Mesothelial cell of epicardium (in vitro differentiated cells): ENCODE results near the gene LYRM1. TPM values are rescaled to one million over a fixed set of nuclear protein-coding genes. Genes with fewer than 3 reads are reported as not detected.
A peak's percentile ranks its signal among the peaks of the same experiment; 100 is the strongest.
"Not testable (repeated sequence)": the region's sequence is repeated elsewhere in the genome, so short reads cannot be mapped to it uniquely, and the experiment has no call there.

Experiments
- DNase-seq, 2 experiments: peaks; one replicate each; pipeline ENCODE4 v3.0.0; 2021; ENCODE audit warnings: low spot score in 2 of 2; ENCODE audit not compliant: unreplicated experiment in 2 of 2
- H3K27ac Mint-ChIP-seq: 2 replicates; pipeline ENCODE4 v1.8.0; 2021; ENCODE audit warnings: mixed read lengths
- H3K27me3 Mint-ChIP-seq: 2 replicates; pipeline ENCODE4 v1.8.0; 2021; ENCODE audit warnings: low read depth, mixed read lengths
- H3K36me3 Mint-ChIP-seq: 2 replicates; pipeline ENCODE4 v1.8.0; 2021; ENCODE audit warnings: mixed read lengths
- H3K4me1 Mint-ChIP-seq: 2 replicates; pipeline ENCODE4 v1.8.0; 2021; ENCODE audit warnings: mixed read lengths
- H3K4me3 Mint-ChIP-seq: 2 replicates; pipeline ENCODE4 v1.8.0; 2021; ENCODE audit warnings: mild to moderate bottlenecking, moderate library complexity, mixed read lengths
- H3K9me3 Mint-ChIP-seq: 2 replicates; pipeline ENCODE4 v1.8.0; 2021; ENCODE audit warnings: mixed read lengths
- total RNA-seq: library from RNA; stranded (reverse); gene quantifications from 3 replicates; pipeline ENCODE4 v1.2.1, GENCODE V29; 2021
- TF ChIP-seq, protein P1 (sequence below): fragments of 200-600 bp; sonication (generic); IDR thresholded peaks from one replicate; pipeline ENCODE4 v1.5.0; 2021; ENCODE audit warnings: antibody characterized with exemption; ENCODE audit not compliant: unreplicated experiment

The LYRM1 gene
- total RNA-seq, 1 donor from 2014 or later: 15.9 TPM

DNA sequence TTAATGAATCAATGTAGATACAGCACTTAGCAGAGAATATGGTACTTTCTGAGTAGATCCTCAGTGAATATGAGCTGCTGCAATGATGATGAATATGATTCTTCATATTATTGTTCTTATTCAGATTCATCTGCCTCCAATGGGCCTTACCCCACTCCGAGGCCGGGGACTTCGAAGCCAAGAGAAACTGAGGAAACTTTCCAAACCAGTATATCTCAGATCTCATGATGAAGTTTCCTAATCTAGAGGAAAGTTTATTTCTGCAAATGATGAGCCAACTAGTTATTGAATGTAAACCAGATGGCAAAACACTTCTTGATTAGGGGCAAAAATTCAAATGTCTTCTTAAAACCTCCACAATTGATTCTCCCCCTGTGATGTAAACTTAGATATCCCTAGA, 23.3 kb downstream of the LYRM1 start:
- Mint-ChIP-seq H3K27ac (no peak overlapping the region), H3K4me3 (no peak overlapping the region), H3K9me3 (no peaks in the 10 kb centered on the region), H3K36me3 (peaks cover 13% of the 10 kb centered on the region), H3K4me1 (no peaks in the 10 kb centered on the region), H3K27me3 (no peaks in the 10 kb centered on the region)
- no peak for DNase-seq
- TF ChIP-seq, protein P1, sequence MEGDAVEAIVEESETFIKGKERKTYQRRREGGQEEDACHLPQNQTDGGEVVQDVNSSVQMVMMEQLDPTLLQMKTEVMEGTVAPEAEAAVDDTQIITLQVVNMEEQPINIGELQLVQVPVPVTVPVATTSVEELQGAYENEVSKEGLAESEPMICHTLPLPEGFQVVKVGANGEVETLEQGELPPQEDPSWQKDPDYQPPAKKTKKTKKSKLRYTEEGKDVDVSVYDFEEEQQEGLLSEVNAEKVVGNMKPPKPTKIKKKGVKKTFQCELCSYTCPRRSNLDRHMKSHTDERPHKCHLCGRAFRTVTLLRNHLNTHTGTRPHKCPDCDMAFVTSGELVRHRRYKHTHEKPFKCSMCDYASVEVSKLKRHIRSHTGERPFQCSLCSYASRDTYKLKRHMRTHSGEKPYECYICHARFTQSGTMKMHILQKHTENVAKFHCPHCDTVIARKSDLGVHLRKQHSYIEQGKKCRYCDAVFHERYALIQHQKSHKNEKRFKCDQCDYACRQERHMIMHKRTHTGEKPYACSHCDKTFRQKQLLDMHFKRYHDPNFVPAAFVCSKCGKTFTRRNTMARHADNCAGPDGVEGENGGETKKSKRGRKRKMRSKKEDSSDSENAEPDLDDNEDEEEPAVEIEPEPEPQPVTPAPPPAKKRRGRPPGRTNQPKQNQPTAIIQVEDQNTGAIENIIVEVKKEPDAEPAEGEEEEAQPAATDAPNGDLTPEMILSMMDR: no peak

DNA sequence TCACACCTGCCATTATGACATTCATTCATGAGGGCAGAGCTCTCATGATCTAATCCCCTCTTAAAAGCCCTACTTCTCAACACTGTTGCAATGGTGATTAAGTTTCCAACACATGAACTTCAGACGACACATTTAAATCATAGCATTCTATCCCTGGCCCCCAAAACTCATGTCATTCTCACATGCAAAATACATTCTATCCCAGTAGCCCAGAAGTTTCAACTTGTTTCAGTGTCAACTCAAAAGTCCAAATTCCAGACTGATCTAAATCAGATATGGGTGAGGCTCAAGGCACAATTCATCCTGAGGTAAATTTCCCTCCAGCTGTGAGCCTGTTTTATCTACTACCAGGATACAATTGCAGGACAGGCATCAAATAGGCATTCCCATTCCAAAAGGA, 25.2 kb downstream of the LYRM1 start:
- Mint-ChIP-seq H3K4me3 (no peak overlapping the region), H3K4me1 (peaks cover 2% of the 10 kb centered on the region), H3K9me3 (no peaks in the 10 kb centered on the region), H3K27me3 (no peaks in the 10 kb centered on the region), H3K27ac (no peak overlapping the region), H3K36me3 (peaks cover 13% of the 10 kb centered on the region)
- DNase-seq: no peak
- TF ChIP-seq, protein P1: no peak

DNA sequence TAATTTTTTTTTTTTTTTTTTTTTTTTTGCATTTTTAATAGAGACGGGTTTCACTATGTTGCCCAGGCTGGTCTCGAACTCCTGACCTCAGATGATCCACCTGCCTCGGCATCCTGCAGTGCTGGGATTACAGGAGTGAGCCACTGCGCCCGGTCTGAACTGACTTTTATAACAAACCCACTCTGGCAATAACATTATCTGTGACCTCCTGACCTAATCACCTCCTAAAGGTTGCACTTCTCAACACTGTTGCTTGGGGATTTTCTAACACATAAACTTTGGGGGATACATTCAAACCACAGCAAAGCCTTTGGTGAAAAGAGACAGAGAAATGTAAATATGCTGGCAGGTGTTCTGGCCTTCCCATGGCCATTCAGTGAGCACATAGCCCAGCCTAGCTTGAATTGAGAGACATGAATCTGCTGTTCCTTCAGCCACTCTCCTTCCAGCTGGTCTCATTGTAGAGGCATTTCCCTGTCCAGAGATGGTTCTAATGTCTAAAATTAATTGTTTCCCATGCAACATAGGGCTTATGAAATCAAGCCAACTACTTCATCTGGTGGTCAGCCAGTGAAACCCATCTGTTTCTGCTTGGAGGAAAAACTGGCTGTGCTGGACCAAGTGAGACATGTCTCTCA, 28.3 kb downstream of the LYRM1 start:
- no peak overlapping the region for H3K4me3 Mint-ChIP-seq
- H3K36me3 Mint-ChIP-seq: peaks cover 8% of the 10 kb centered on the region

DNA sequence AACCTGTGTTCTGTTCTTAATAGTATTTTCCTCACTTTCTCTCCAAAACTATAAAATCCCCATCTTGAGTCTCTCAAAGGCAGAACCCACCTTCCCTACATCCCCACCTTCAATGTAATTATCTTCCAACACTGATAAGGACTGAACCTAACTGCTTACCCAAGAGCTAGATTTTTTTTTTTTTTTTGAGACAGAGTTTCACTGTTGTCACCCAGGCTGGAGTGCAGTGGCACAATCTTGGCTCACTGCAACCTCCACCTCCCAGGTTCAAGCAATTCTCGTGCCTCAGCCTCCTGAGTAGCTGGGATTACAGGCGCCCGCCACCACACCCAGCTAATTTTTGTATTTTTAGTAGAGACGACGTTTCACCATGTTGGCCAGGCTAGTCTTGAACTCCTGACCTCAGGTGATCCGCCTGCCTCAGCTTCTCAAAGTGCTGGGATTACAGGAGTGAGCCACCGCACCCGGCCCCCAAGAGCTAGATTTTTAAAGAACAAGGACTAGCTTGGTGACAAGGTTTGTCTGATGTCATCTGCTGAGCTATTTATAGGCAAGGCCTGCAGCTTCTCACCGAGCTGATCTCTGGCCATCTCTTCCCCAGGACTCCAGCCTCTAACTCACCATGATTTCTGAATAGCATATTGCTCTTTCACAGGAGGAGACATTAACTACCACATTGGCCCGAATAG, 29.2 kb downstream of the LYRM1 start:
- not testable (repeated sequence) for H3K27me3 Mint-ChIP-seq, H3K9me3 Mint-ChIP-seq, H3K36me3 Mint-ChIP-seq, DNase-seq, H3K4me1 Mint-ChIP-seq, H3K4me3 Mint-ChIP-seq
- H3K27ac Mint-ChIP-seq: peak overlapping the region; percentile 50

More for the DNA sequence above, 28.3 kb downstream of the LYRM1 start:
- no peaks in the 10 kb centered on the region for H3K9me3 Mint-ChIP-seq
- TF ChIP-seq, protein P1: no peak
- no peak overlapping the region for H3K27ac Mint-ChIP-seq
- H3K27me3 Mint-ChIP-seq: no peaks in the 10 kb centered on the region
- DNase-seq: no peak
- H3K4me1 Mint-ChIP-seq: peaks cover 2% of the 10 kb centered on the region

DNA sequence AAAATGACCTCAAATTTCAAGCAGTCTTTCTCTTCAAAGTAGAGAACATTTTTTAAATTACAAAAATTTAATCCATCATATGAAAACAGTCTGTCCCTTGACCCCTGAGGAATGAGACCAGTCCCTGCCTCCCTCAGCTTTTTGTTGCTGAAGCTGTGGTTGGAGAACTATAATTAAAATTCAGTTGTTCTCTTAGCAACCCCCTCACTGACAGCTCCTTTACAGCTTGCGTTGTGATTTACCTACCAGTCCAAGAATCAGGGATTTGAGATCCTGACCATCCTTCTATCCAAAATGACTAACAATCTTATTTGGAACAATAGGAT, 29.8 kb downstream of the LYRM1 start:
- Mint-ChIP-seq H3K4me1 (peaks cover 2% of the 10 kb centered on the region), H3K27me3 (no peaks in the 10 kb centered on the region), H3K4me3 (no peak overlapping the region), H3K36me3 (peaks cover 4% of the 10 kb centered on the region), H3K9me3 (no peaks in the 10 kb centered on the region), H3K27ac (no peak overlapping the region)
- TF ChIP-seq, protein P1: no peak
- DNase-seq: no peak

DNA sequence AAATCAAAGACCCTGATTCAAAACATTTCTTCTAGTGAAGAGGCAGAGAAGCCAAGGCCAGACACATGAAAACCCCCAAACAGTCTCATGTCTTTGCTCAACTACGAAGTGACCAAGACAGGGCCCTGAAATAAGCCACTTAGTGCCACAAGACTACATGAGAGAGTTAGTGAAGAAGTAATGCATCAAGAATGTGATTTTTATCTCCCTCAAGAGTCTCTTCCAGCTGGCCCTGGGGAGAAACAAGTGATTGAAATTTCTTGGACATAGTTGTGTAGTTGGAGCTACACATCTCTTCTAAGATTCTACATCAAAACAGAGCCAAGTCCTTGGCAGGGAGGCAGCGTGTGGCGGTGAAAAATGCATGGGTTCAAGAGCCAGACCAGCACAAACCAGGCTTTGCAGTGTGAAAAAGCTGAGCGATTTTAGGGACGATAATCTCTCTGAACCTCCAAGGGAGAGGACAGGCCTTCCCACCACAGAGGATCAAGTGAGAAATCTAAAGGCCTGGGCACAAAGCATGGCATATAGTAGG, 30.6 kb downstream of the LYRM1 start:
- no peak for DNase-seq
- no peaks in the 10 kb centered on the region for H3K9me3 Mint-ChIP-seq
- no peaks in the 10 kb centered on the region for H3K27me3 Mint-ChIP-seq
- TF ChIP-seq, protein P1: no peak
- no peak overlapping the region for H3K27ac Mint-ChIP-seq
- H3K4me1 Mint-ChIP-seq: peaks cover 2% of the 10 kb centered on the region
- no peak overlapping the region for H3K4me3 Mint-ChIP-seq
- H3K36me3 Mint-ChIP-seq: no peaks in the 10 kb centered on the region
